B cell (primary cell): ENCODE results near the gene SEC16B.

ENCODE experiments used
- EZH2 ChIP-seq: IDR thresholded peaks from 2 replicates; pipeline ENCODE4 v1.6.1; 2012; ENCODE audit warnings: borderline replicate concordance, low read depth, mild to moderate bottlenecking, moderate library complexity, low read length; ENCODE audit not compliant: insufficient read depth, poor library complexity, severe bottlenecking
- TF ChIP-seq, protein P1 (sequence below): fragments of 200-600 bp; IDR thresholded peaks from one replicate; pipeline ENCODE4 v1.8.0; 2022; ENCODE audit warnings: antibody characterized with exemption, mild to moderate bottlenecking

DNA sequence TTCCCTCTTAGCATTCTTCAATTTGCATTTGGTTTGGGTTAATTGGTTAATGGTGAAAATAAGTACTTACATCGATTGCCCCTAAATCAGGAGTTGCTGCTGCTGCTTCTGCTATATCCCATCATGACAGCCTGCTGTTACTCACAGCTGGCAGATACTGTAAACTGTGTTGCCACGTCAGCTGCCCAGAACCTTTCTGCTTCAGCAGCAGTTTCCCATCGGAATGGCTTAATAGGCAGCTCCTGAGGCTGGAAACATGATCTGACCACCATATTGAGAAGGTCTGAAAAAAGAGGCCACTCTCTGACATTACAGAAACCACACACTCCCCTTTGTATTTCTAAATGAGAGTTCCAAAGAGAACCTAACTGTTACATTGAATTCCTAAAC, 14.3 kb upstream of the SEC16B start:
- TF ChIP-seq, protein P1, sequence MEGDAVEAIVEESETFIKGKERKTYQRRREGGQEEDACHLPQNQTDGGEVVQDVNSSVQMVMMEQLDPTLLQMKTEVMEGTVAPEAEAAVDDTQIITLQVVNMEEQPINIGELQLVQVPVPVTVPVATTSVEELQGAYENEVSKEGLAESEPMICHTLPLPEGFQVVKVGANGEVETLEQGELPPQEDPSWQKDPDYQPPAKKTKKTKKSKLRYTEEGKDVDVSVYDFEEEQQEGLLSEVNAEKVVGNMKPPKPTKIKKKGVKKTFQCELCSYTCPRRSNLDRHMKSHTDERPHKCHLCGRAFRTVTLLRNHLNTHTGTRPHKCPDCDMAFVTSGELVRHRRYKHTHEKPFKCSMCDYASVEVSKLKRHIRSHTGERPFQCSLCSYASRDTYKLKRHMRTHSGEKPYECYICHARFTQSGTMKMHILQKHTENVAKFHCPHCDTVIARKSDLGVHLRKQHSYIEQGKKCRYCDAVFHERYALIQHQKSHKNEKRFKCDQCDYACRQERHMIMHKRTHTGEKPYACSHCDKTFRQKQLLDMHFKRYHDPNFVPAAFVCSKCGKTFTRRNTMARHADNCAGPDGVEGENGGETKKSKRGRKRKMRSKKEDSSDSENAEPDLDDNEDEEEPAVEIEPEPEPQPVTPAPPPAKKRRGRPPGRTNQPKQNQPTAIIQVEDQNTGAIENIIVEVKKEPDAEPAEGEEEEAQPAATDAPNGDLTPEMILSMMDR = no peak
- TF ChIP-seq EZH2 = no peak
